Prostate gland (tissue), 2 donors: Measurements from ENCODE around the gene SEC24C. TPM values are rescaled to one million over a fixed set of nuclear protein-coding genes. Genes with fewer than 3 reads are reported as not detected.

Experiments used
- DNase-seq: peaks from one replicate; pipeline ENCODE4 v3.0.0-alpha.2; 2019; ENCODE audit warnings: low spot score
- H3K27ac ChIP-seq, 2 donors: fragments of 200-600 bp; sonication (generic); 2 replicates each; pipeline ENCODE4 v1.5.1; 2017 to 2019
- H3K27me3 ChIP-seq: fragments of 200-600 bp; sonication (generic); replicated peaks from 2 replicates; pipeline ENCODE4 v1.5.1; 2019; ENCODE audit not compliant: insufficient read depth
- H3K36me3 ChIP-seq, 2 donors: fragments of 200-600 bp; sonication (generic); 1 replicate in 1 of 2; 2 replicates in 1 of 2; pipeline versions ENCODE4 v1.5.1 to v1.8.1; 2017 to 2019
- H3K4me1 ChIP-seq: fragments of 200-600 bp; sonication (generic); replicated peaks from 2 replicates; pipeline ENCODE4 v1.5.1; 2019
- H3K4me3 ChIP-seq, 2 donors: fragments of 200-600 bp; sonication (generic); 2 replicates each; pipeline ENCODE4 v1.5.1; 2017 to 2019
- H3K9me3 ChIP-seq: fragments of 200-600 bp; sonication (generic); 2 replicates; pipeline ENCODE4 v1.5.1; 2017
- POLR2A ChIP-seq: fragments of 450-650 bp; IDR thresholded peaks from one replicate; pipeline ENCODE4 v1.6.1; 2016; ENCODE audit warnings: antibody characterized with exemption, mild to moderate bottlenecking
- POLR2AphosphoS5 ChIP-seq: sonication (generic); formaldehyde crosslinking; IDR thresholded peaks from one replicate; pipeline ENCODE4 v1.6.1; 2017; ENCODE audit warnings: antibody characterized with exemption
- WGBS: methylation state at CpG from one replicate; pipeline ENCODE4 v1.1.5; 2018; 5-methylcytosine and 5-hydroxymethylcytosine counted together
- intact Hi-C: fragments of 100-400 bp; cut with DNase I; formaldehyde crosslinking; loops from one replicate; pipeline ENCODE4 v1.14.2; 2022
- total RNA-seq, 2 donors: library from RNA; depleted of rRNA; stranded (reverse); fragments of >200 nt; gene quantifications; one replicate each; pipeline ENCODE4 v1.1.0, GENCODE V29; 2016
- TF ChIP-seq, protein P1 (sequence below), 4 experiments: fragments of 200-600 bp in 2 of 4; fragments of 450-650 bp in 2 of 4; sonication (generic) in 2 of 4; IDR thresholded peaks; 1 replicate in 3 of 4; 2 replicates in 1 of 4; pipeline ENCODE4 v1.5.1; 2016 to 2019; ENCODE audit warnings: antibody characterized with exemption in 4 of 4, mild to moderate bottlenecking in 2 of 4, moderate library complexity in 2 of 4

The SEC24C gene
- total RNA-seq, 2 donors from 2014 or later, result 80.7 to 87.6 TPM

GRCh38 chr10:73780966-73781365 lies 36.8 kb downstream of the SEC24C start:
- 14% methylated on average over 11 of the region's 11 CpGs for WGBS
- H3K27me3 ChIP-seq, result no peaks in the 10 kb centered on the region
- peak overlapping the region; percentile 60 to 80 for H3K4me3 ChIP-seq
- no peaks in the 10 kb centered on the region for H3K9me3 ChIP-seq
- DNase-seq, result no peak
- intact Hi-C loops, result no loop called here
- peak overlapping the region; percentile 82 to 93 for H3K27ac ChIP-seq
- peaks cover 5% of the 10 kb centered on the region for H3K4me1 ChIP-seq
- H3K36me3 ChIP-seq, result no peaks in the 10 kb centered on the region
- TF ChIP-seq POLR2AphosphoS5 (no peak), POLR2A (no peak)
- TF ChIP-seq, protein P1, sequence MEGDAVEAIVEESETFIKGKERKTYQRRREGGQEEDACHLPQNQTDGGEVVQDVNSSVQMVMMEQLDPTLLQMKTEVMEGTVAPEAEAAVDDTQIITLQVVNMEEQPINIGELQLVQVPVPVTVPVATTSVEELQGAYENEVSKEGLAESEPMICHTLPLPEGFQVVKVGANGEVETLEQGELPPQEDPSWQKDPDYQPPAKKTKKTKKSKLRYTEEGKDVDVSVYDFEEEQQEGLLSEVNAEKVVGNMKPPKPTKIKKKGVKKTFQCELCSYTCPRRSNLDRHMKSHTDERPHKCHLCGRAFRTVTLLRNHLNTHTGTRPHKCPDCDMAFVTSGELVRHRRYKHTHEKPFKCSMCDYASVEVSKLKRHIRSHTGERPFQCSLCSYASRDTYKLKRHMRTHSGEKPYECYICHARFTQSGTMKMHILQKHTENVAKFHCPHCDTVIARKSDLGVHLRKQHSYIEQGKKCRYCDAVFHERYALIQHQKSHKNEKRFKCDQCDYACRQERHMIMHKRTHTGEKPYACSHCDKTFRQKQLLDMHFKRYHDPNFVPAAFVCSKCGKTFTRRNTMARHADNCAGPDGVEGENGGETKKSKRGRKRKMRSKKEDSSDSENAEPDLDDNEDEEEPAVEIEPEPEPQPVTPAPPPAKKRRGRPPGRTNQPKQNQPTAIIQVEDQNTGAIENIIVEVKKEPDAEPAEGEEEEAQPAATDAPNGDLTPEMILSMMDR (IDR thresholded peaks at IDR 0.05), result no peak

- no peaks in the 10 kb centered on the region for H3K27me3 ChIP-seq
- WGBS, result under 1% methylated on average over 14 of the region's 14 CpGs
- peak overlapping the region; percentile 82 to 93 for H3K27ac ChIP-seq
- peak overlapping the region; percentile 60 to 80 for H3K4me3 ChIP-seq
- intact Hi-C loops, result no loop called here
- TF ChIP-seq POLR2A (no peak), POLR2AphosphoS5 (no peak)
- TF ChIP-seq, protein P1 (IDR thresholded peaks at IDR 0.05), result no peak
- no peak for DNase-seq
- H3K4me1 ChIP-seq, result peaks cover 5% of the 10 kb centered on the region
- no peaks in the 10 kb centered on the region for H3K36me3 ChIP-seq
- no peaks in the 10 kb centered on the region for H3K9me3 ChIP-seq
Measured at GRCh38 chr10:73781548-73781878, 37.3 kb downstream of the SEC24C start.

DNA sequence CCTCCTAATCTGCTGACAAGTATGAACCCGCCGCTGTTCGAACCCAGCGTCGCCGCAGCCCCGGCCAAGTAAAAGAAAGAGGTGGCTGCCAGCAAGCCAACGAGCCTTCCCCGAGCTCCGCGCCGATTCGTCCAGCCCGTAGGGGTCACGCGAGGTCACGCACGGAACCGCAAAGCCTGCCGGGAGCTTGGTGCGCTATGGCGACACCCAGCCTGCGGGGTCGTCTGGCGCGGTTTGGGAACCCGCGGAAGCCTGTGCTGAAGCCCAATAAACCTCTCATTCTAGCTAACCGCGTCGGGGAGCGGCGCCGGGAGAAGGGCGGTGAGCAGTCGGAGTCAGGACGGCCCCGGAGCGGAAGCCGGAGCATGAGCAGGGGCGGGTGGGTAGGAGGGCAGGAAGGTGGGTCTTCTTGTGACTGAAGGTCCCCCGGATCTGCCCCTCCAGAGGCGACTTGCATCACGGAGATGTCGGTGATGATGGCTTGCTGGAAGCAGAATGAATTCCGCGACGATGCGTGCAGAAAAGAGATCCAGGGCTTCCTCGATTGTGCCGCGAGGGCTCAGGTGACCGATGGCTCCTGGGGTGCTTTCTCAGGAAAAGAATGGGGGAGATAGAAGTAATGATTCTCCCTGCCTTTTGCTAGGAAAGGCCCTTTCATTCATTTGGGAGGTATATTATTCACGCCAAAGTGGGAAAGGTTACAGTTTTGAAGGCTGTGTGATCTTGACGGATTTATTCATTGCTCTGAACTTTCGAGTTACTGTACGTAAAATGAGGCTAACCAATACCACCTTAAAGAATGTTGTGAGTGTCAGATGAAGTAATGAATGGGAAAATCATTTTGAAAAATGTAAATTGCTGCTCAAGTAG lies 37.9 kb downstream of the SEC24C start, which contains the start of gene CHCHD1:
TSS of gene CHCHD1 (plus strand) at position 170 of the 870 bp plus-strand sequence. CDS start at position 198, 28 bp downstream.
- no peaks in the 10 kb centered on the region for H3K27me3 ChIP-seq
- intact Hi-C loops, result no loop called here
- peak; percentile 80 for DNase-seq
- peak within 1 kb of the TSS; percentile 82 to 93 for H3K27ac ChIP-seq
- under 1% methylated on average over 57 of the region's 57 CpGs for WGBS
- peak; percentile 52 for TF ChIP-seq POLR2A
- peak; percentile 95 for TF ChIP-seq POLR2AphosphoS5
- TF ChIP-seq, protein P1 (IDR thresholded peaks at IDR 0.05), result peak in 1 of 4 experiments; percentile 23
- peak within 1 kb of the TSS; percentile 60 to 80 for H3K4me3 ChIP-seq
- no peaks in the 10 kb centered on the region for H3K9me3 ChIP-seq
- no peaks in the 10 kb centered on the region for H3K36me3 ChIP-seq
- H3K4me1 ChIP-seq, result peaks cover 6% of the 10 kb centered on the region

GRCh38 chr10:73782749-73783085 lies 38.5 kb downstream of the SEC24C start:
- no peaks in the 10 kb centered on the region for H3K9me3 ChIP-seq
- H3K4me1 ChIP-seq, result peaks cover 11% of the 10 kb centered on the region
- peak overlapping the region; percentile 60 to 80 for H3K4me3 ChIP-seq
- H3K27ac ChIP-seq, result peak overlapping the region; percentile 82 to 93
- H3K36me3 ChIP-seq, result no peaks in the 10 kb centered on the region
- no peak for DNase-seq
- intact Hi-C loops, result no loop called here
- 46% methylated on average over 2 of the region's 2 CpGs for WGBS
- no peaks in the 10 kb centered on the region for H3K27me3 ChIP-seq
- TF ChIP-seq POLR2AphosphoS5, result no peak
- TF ChIP-seq, protein P1 (IDR thresholded peaks at IDR 0.05), result no peak
- TF ChIP-seq POLR2A, result no peak
